Cardiac muscle cell (in vitro differentiated cells and primary cell): ENCODE data around the gene DAB2IP. TPM values are rescaled to one million over a fixed set of nuclear protein-coding genes. Genes with fewer than 3 reads are reported as not detected.

Experiments used
- DNase-seq, 2 donors: peaks; one replicate each; pipeline versions ENCODE4 v3.0.0 to v3.0.0-alpha.2; 2010 to 2017; ENCODE audit warnings: low read depth in 1 of 2, low spot score in 1 of 2
- H3K27ac ChIP-seq: fragments of 200-600 bp; sonication (generic); 2 replicates; pipeline ENCODE4 v1.5.1; 2016
- H3K27me3 ChIP-seq: fragments of 200-600 bp; sonication (generic); 2 replicates; pipeline ENCODE4 v1.6.0; 2016; ENCODE audit warnings: control low read depth
- H3K36me3 ChIP-seq: fragments of 200-600 bp; sonication (generic); 2 replicates; pipeline ENCODE4 v1.5.1; 2016; ENCODE audit warnings: control low read depth
- H3K4me1 ChIP-seq: fragments of 200-600 bp; sonication (generic); 2 replicates; pipeline ENCODE4 v1.8.1; 2017; ENCODE audit warnings: low read depth, mild to moderate bottlenecking, mixed run types
- H3K4me3 ChIP-seq: fragments of 200-600 bp; sonication (generic); 2 replicates; pipeline ENCODE4 v1.5.1; 2016; ENCODE audit warnings: mild to moderate bottlenecking
- H3K9me3 ChIP-seq: fragments of 200-600 bp; sonication (generic); 2 replicates; pipeline ENCODE4 v1.5.1; 2017; ENCODE audit warnings: low read depth, mild to moderate bottlenecking, control low read depth
- CTCF ChIP-seq: IDR thresholded peaks from 2 replicates; pipeline ENCODE4 v1.5.1; 2012; ENCODE audit warnings: low read depth, mild to moderate bottlenecking, low read length
- polyA plus RNA-seq: library from polyadenylated mRNA; unstranded; fragments of >200 nt; fragmentation: Nextera tagmentation; extraction: Ambion mirVana; gene quantifications from 2 replicates; pipeline ENCODE4 v1.2.1, GENCODE V29; 2016
- total RNA-seq: library from RNA; depleted of rRNA; stranded (reverse); fragments of >200 nt; gene quantifications from 2 replicates; pipeline ENCODE4 v1.2.3, GENCODE V29; 2016

DAB2IP gene
- total RNA-seq, result 105 TPM in 2 replicates
- polyA plus RNA-seq, result 25.7 and 31.7 TPM in 2 replicates

- DNase-seq, result peak; percentile 63 to 89
- peaks cover 24% of the 10 kb centered on the region for H3K4me1 ChIP-seq
These were observed at the start of gene DAB2IP for GRCh38 chr9:121651295-121652020. Gene DAB2IP, plus strand, starts transcription at chr9:121651634. Its CDS starts 142 bp downstream, at chr9:121651776.

GRCh38 chr9:121603028-121603427, 48.4 kb upstream of the DAB2IP start:
- Histone ChIP-seq H3K36me3 (no peaks in the 10 kb centered on the region), H3K4me1 (peaks cover 56% of the 10 kb centered on the region), H3K4me3 (no peak overlapping the region), H3K9me3 (no peaks in the 10 kb centered on the region), H3K27ac (peak overlapping the region; percentile 98), H3K27me3 (no peaks in the 10 kb centered on the region)
- TF ChIP-seq CTCF, result no peak
- no peak for DNase-seq

More at GRCh38 chr9:121651295-121652020, at the start of gene DAB2IP:
- TF ChIP-seq CTCF, result no peak
- no peaks in the 10 kb centered on the region for H3K27me3 ChIP-seq
- no peaks in the 10 kb centered on the region for H3K9me3 ChIP-seq
- H3K4me3 ChIP-seq, result peak within 1 kb of the TSS; percentile 41
- H3K36me3 ChIP-seq, result no peaks in the 10 kb centered on the region
- peak within 1 kb of the TSS; percentile 45 for H3K27ac ChIP-seq

- Histone ChIP-seq H3K9me3 (no peaks in the 10 kb centered on the region), H3K27me3 (no peaks in the 10 kb centered on the region), H3K27ac (peak overlapping the region; percentile 98), H3K36me3 (no peaks in the 10 kb centered on the region), H3K4me1 (peaks cover 68% of the 10 kb centered on the region), H3K4me3 (no peak overlapping the region)
- no peak for TF ChIP-seq CTCF
- DNase-seq, result peak in 1 of 2 donors; percentile 65
These were observed 47.2 kb upstream of the DAB2IP start for GRCh38 chr9:121604242-121604641.

- TF ChIP-seq CTCF, result no peak
- Histone ChIP-seq H3K4me3 (no peak overlapping the region), H3K9me3 (no peaks in the 10 kb centered on the region), H3K4me1 (peaks cover 72% of the 10 kb centered on the region), H3K36me3 (no peaks in the 10 kb centered on the region), H3K27me3 (no peaks in the 10 kb centered on the region), H3K27ac (peak overlapping the region; percentile 98)
- peak in 1 of 2 donors; percentile 69 for DNase-seq
These were observed 46.8 kb upstream of the DAB2IP start for GRCh38 chr9:121604654-121605053.

- H3K36me3 ChIP-seq, result no peaks in the 10 kb centered on the region
- H3K27ac ChIP-seq, result peak overlapping the region; percentile 98
- TF ChIP-seq CTCF, result no peak
- no peaks in the 10 kb centered on the region for H3K9me3 ChIP-seq
- peak; percentile 41 to 94 for DNase-seq
- no peaks in the 10 kb centered on the region for H3K27me3 ChIP-seq
- H3K4me3 ChIP-seq, result no peak overlapping the region
- peaks cover 86% of the 10 kb centered on the region for H3K4me1 ChIP-seq
These were observed 43.8 kb upstream of the DAB2IP start for GRCh38 chr9:121607434-121608167.
